GM18951 (cell line): ENCODE data around the gene PIP5K1B.

Source experiments
- POLR2A ChIP-seq: IDR thresholded peaks from 4 replicates; pipeline ENCODE4 v1.6.1; 2011; ENCODE audit warnings: mild to moderate bottlenecking; ENCODE audit not compliant: insufficient read length, insufficient read depth; ENCODE audit errors: extremely low read depth
- in situ Hi-C: fragments of 300-500 bp; cut with MboI; formaldehyde crosslinking; loops from one replicate; pipeline ENCODE4 v1.12.0; 2022; ENCODE audit warnings: low sequenced_read_pairs, mixed read lengths, inconsistent platforms; ENCODE audit not compliant: unreplicated experiment

The PIP5K1B gene

DNA sequence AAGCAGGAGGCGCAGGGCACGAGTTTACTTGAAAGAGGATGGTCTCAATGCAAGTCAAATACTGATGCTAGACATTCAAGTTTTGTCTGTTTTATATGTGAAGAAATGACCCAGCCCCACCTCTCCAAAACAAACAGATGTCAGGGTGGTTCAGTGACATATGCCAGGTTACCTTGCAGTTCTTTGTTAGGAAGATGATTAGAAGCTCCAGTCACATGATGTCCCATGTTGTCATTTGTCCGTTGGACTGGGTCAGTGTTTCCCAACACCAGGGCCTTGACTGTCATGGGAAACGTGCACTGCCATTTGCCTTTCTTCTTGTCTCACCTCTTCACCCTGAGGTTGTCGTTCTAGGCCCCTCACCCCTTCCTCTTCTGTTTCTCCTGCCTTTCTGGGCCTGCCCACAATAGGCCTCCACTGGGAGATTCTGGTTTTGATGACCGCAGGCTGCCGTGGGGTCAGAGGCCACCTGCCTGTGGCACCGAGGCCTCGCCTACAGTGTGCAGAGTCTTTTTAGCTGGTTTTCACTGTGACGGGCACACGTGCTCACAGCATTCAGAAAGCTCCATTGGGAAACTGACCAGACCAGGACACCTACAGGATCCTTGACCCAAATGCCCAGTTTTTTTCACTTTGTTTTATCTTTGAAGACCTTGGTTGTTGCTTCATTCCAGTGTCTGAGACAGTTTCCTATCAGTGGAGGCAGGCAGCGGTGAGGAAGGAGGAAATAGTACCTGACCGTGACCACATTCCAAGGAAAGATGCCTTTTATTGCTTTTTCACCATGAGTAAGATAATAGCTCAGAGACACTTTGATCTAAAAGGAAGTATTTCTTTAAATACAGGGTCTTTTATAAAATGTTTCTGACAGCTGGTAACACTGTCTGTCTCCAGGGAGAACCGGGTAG lies 123.1 kb downstream of the PIP5K1B start:
- TF ChIP-seq POLR2A = no peak
- in situ Hi-C loops = no loop called here

DNA sequence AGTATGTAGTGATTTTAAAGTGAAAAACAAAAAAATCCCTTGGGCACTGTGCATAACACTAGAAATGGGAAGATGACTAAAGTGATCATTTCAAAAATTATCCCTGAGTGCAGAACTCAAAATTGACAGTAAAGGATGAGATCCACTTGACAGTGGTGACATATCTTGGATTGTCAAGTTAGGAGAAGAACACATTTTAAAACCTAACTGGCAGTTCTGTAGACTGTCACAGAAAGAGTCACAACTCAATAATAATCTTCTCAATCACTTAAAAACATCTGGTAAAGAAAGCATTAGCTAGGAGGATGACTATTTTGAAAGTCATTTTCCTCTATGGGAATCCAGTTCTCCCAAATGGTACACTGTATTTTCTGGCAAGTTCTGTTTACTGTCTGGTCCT lies 127.1 kb downstream of the PIP5K1B start:
- in situ Hi-C loops = no loop called here

DNA sequence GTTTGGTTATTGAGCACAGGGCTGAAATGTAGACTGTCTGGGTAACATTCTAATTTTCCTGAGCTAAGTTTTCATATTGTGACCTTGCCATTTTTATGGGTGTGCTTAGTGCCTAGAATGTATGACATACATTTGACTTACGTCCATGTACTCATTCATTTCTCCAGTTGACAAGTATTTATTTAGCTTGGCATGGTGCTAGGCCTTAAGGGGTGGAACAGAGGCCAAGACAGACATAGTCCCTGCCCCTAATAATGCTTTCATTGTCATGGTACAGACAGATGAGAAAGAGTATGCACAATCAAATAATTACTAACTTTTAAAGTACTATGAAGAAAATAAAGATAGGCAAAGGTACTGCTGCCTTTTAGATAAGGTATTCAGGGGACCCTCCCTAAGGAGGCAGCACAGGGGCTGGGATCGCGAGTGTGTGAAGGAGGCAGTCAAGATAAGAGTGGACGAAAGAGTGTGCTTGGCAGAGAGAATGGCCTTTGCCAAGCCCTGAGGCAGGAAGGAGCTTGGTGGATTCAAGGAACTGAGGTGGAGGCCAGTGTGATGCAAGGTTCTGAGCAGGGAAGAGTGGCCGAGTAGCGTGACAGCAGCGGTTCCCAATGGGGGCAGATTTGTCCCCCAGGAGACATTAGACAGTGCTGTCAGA lies 128.0 kb downstream of the PIP5K1B start:
- in situ Hi-C loops = no loop called here
- no peak for TF ChIP-seq POLR2A

More for the DNA sequence above, 127.1 kb downstream of the PIP5K1B start:
- TF ChIP-seq POLR2A = no peak

DNA sequence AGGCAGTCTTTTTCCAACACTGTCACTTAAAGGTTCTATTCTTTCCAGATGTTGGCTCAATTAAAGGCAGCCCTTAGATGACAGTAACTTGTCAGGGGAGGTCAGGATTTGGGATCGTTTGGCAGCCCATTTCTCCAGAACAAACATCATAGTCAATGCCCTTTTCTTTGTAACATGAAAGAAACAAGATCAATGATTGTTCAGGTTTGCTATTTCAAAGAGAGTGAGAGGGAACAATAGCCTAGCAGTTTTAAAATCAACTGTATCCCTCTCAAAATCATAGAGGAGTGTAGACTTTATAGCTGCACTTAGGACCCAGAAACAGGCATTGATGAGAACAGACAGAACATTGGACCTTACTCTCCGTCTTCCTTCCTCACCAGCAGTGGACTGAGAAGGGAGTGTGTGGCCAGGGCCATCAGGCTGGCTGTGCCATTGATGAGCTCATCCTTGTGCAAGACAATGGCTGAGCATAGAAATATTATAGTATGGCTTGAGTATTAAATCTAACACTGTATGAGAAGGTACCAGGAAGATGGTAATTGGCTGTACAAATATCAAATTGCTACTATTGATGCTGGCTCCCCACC lies 130.0 kb downstream of the PIP5K1B start:
- no peak for TF ChIP-seq POLR2A
- in situ Hi-C loops = no loop called here

DNA sequence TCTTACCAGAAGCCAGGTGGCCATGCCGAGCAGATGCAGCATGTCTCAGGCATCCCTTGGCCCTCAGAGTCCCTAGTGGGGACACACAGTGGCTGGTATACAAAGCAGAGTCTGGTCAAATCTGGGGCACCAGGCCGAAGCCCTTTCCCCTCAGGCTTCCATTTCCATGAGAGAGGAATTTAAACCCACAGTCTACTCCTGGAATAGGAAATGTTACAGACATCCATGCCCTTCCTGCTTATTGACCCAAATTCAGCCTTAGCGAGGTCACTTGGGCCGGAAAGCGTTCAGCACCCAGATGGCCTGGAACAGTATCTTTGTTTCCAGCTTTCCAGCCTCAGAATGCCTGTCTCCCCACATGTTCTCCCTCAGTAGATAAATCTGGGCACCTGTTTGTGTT lies 131.7 kb downstream of the PIP5K1B start:
- in situ Hi-C loops = no loop called here
- no peak for TF ChIP-seq POLR2A

DNA sequence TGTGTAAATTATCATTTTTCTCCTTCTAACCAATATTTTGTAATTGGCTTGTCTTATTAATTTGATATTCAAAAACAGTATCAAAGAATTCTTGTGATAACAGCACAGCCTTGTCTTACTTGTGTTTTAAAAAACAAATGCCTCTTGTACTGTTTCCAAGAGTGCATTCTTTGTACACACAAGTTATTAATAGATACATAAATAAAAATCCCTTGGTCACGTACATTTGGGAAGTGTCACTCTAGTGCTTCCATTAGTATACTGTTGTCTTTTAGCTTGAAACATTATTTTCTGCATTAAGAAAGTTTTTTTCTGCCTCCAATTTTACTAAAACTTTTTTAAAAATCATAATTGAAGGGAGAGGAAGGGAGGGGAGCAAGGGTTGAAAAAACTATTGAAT lies 133.2 kb downstream of the PIP5K1B start:
- in situ Hi-C loops = no loop called here
- TF ChIP-seq POLR2A = no peak

DNA sequence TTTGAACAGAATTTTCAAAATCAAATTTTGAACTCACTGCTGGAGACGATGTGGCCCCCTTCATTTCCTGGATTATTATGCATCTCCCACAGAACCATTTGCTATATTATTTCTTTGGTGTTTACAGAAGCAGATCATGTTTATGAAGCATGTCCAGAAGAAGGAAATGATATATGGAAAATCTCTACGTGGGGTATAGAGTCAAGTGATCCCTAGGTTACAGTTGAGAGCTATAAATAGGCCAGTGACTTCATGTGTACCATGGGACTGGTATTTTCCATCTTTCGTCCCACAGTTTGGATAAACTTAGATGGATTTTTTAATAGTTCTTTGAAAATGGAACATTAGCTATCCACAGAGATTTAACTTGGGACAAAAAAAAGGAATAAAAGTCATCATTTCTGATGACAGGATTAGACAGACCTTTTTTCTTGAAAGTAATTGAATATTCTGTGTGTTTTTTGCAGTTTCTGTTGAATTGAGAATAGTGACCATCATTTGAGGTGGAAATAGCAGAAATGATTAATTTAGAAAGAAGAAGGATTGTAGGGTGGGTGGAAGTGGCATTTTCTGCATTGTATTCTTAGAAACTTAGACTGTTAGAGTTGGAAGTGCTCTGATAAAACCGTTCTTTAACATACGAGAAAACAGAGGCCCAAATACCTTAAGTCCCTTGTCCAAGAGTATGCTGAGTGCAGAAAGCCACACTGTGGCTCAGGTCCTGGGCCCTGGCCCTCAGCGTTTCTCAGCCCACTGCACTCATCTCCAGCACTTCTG lies 136.4 kb downstream of the PIP5K1B start:
- no peak for TF ChIP-seq POLR2A
- in situ Hi-C loops = no loop called here

DNA sequence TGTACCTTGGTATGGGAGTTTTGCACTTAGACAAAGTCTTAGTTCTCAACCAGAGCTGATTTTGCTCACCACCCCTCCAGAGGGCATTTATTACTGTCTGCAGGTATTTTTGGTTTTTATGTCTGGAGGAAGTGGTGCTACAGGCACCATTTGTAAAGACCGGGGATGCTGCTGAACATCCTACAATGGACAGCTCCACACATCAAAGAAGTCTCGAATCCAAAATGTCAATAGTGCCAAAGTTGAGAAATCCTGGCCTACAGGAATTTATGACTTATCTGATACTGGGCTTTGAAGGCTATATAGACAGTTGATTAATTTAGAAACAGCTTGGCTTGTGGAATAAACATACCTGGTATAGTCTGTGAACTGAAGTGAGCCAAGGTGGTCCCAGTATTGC lies 137.5 kb downstream of the PIP5K1B start:
- TF ChIP-seq POLR2A = no peak
- in situ Hi-C loops = no loop called here

DNA sequence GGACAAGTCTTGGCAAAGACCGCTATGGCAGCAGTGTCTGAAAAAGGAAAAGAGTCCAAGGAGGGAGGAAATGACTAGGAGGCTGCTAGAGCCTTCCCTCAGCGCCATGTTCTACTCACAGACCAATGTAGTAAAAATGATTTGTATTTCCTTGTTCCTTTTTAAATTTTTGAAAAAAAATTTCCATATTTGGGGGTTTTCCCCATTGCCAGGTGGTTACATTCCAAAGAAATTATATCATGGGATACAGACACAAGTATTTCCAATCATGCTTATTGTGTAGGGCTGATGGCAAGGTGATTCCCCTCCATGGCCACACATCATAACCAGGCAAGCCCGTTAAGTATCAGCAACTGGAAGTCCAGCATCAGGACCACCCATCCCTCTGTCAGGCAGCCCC lies 138.2 kb downstream of the PIP5K1B start:
- in situ Hi-C loops = no loop called here
- no peak for TF ChIP-seq POLR2A

DNA sequence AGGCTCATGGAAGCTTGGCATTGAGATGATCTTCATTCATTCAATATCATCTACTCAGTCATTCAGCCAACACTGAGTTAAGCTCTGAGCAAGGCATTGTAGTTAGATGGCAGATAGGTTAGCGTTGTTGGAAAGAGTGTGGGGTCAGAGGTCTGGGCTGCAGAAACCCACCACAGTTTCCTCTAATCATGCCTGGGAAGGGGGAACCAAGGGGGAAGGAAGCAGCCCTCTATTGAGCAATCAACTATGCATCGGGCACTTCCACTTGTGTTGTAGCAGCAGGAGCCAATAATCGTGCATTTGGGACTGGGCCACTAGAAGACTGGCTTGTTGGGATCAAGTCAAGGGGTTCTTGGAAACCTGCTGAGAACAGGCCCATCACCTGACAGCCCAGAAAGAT lies 139.1 kb downstream of the PIP5K1B start:
- in situ Hi-C loops = no loop called here
- TF ChIP-seq POLR2A = no peak

DNA sequence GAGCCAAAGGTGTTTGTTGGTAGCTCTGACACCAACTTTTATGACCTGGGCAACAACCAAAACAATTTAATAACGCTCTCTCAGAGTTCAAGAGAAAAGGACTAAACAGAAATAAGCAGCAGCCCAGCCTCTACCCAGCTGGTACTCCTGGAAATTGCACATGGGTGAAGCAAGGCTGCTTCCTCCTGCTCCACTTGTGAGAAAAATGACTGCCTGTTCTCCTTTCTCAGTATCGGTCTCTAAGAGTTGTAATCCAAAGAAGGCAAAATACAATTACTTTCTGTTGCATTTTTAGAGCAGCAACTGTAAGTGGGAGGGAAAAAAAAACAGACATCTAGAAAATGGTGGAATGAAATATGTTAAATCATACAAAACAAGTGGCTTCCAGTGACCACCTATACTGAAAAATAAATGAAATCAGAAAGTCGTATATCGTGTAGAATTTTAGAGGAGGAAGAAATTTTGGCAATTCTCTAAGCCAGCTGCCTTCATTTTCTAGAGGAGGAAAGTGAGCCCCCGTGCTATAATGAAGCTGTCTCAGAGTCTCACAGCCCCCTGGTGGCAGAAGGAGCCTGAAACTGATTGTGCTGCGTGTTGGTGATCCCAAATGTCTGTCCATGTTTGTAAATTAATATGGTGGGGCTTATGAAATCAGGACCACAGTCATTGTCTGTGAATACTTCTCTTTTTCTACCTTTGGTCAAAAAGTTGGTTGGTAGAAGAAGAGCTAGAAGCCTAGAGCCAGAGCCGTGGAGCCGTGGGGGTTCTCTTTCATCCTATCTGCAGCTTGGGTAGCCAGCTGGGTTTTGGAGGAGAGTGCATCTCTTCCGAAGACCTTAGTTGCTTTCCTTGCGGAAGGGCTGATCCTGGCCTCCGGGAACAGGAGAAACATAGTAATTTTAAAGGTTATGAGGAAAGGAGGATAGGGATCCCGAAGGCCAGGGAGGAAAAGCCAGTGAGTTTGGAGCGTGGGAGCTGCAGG lies 139.9 kb downstream of the PIP5K1B start:
- TF ChIP-seq POLR2A = no peak
- in situ Hi-C loops = no loop called here

DNA sequence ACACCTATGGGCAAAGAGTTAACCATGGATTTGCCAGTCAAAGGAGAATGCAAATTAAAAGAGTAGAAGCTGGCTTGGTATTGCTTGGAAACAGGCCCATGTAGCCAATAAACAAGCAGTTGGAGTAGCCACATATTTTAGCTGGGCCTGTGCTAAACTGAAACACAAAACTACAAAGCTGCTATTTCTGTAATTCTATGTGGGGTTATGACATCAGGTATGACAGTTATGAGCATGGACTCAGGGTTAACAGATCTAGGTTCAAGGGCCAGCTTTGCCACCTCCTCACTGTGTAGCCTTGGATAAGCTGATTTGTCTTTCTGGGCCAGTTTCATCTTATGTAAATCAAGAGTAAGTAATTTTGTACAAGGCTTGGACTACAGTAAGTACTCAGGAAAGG lies 142.7 kb downstream of the PIP5K1B start:
- no peak for TF ChIP-seq POLR2A
- in situ Hi-C loops = no loop called here
